Adipocyte (in vitro differentiated cells): ENCODE results near the gene VAV2.

Source experiments
- DNase-seq: peaks from one replicate; pipeline ENCODE4 v3.0.0-alpha.2; 2015; ENCODE audit warnings: low read depth
- H3K27me3 ChIP-seq: replicated peaks from 2 replicates; pipeline ENCODE4 v1.7.0; 2013; ENCODE audit warnings: mild to moderate bottlenecking, low read length, moderate library complexity; ENCODE audit not compliant: control insufficient read depth, insufficient read depth
- H3K36me3 ChIP-seq: 2 replicates; pipeline ENCODE4 v1.7.0; 2013; ENCODE audit warnings: low read length, mild to moderate bottlenecking, moderate library complexity; ENCODE audit not compliant: control insufficient read depth, insufficient read depth, severe bottlenecking
- H3K4me1 ChIP-seq: 2 replicates; pipeline ENCODE4 v1.7.0; 2013; ENCODE audit warnings: mild to moderate bottlenecking, low read length, moderate library complexity; ENCODE audit not compliant: control insufficient read depth, insufficient read depth
- H3K4me3 ChIP-seq: 2 replicates; pipeline ENCODE4 v1.7.0; 2013; ENCODE audit warnings: mild to moderate bottlenecking, low read length, moderate library complexity
- H3K9ac ChIP-seq: 2 replicates; pipeline ENCODE4 v1.7.0; 2013; ENCODE audit warnings: mild to moderate bottlenecking, low read length, moderate library complexity
- H3K9me3 ChIP-seq: 2 replicates; pipeline ENCODE4 v1.7.0; 2013; ENCODE audit warnings: mild to moderate bottlenecking, low read length, moderate library complexity; ENCODE audit not compliant: control insufficient read depth

VAV2 gene

GRCh38 chr9:134025606-134026541 is 33.8 kb upstream of the VAV2 start:
- Histone ChIP-seq H3K9me3 (no peaks in the 10 kb centered on the region), H3K4me3 (peak overlapping the region; percentile 83), H3K27me3 (no peaks in the 10 kb centered on the region), H3K9ac (peak overlapping the region; percentile 76), H3K4me1 (peaks cover 14% of the 10 kb centered on the region), H3K36me3 (peaks cover 7% of the 10 kb centered on the region)
- peak; percentile 74 for DNase-seq

- Histone ChIP-seq H3K4me1 (peaks cover 14% of the 10 kb centered on the region), H3K9me3 (no peaks in the 10 kb centered on the region), H3K27me3 (no peaks in the 10 kb centered on the region), H3K4me3 (peak within 1 kb of the TSS; percentile 83), H3K36me3 (no peaks in the 10 kb centered on the region), H3K9ac (peak within 1 kb of the TSS; percentile 76)
- DNase-seq = peak; percentile 100
Measured at GRCh38 chr9:134024828-134025605, 32.9 kb upstream of the VAV2 start, which contains the start of gene BRD3OS. Gene BRD3OS, plus strand, starts transcription at chr9:134025481. Its CDS starts 1,267 bp downstream, at chr9:134026748.

GRCh38 chr9:134024214-134024792 is 32.2 kb upstream of the VAV2 start:
- no peak for DNase-seq
- H3K9me3 ChIP-seq = no peaks in the 10 kb centered on the region
- H3K4me3 ChIP-seq = peak overlapping the region; percentile 75
- H3K9ac ChIP-seq = peak overlapping the region; percentile 44
- peaks cover 14% of the 10 kb centered on the region for H3K4me1 ChIP-seq
- no peaks in the 10 kb centered on the region for H3K27me3 ChIP-seq
- no peaks in the 10 kb centered on the region for H3K36me3 ChIP-seq

- peaks cover 2% of the 10 kb centered on the region for H3K27me3 ChIP-seq
- H3K9ac ChIP-seq = no peak overlapping the region
- H3K9me3 ChIP-seq = no peaks in the 10 kb centered on the region
- no peak overlapping the region for H3K4me3 ChIP-seq
- no peaks in the 10 kb centered on the region for H3K4me1 ChIP-seq
- H3K36me3 ChIP-seq = no peaks in the 10 kb centered on the region
- no peak for DNase-seq
Measured at GRCh38 chr9:134014946-134015345, 22.8 kb upstream of the VAV2 start.

GRCh38 chr9:134011401-134011800 is 19.3 kb upstream of the VAV2 start:
- peaks cover 10% of the 10 kb centered on the region for H3K27me3 ChIP-seq
- H3K9ac ChIP-seq = no peak overlapping the region
- H3K36me3 ChIP-seq = no peaks in the 10 kb centered on the region
- no peaks in the 10 kb centered on the region for H3K9me3 ChIP-seq
- H3K4me1 ChIP-seq = no peaks in the 10 kb centered on the region
- DNase-seq = no peak
- H3K4me3 ChIP-seq = no peak overlapping the region

- DNase-seq = no peak
- H3K4me3 ChIP-seq = no peak overlapping the region
Measured at GRCh38 chr9:134010310-134011173, 18.4 kb upstream of the VAV2 start.

GRCh38 chr9:134007571-134007970 is 15.4 kb upstream of the VAV2 start:
- no peaks in the 10 kb centered on the region for H3K36me3 ChIP-seq
- peaks cover 20% of the 10 kb centered on the region for H3K27me3 ChIP-seq
- H3K4me1 ChIP-seq = no peaks in the 10 kb centered on the region
- H3K9me3 ChIP-seq = no peaks in the 10 kb centered on the region
- no peak overlapping the region for H3K9ac ChIP-seq
- H3K4me3 ChIP-seq = no peak overlapping the region
- DNase-seq = no peak

More at GRCh38 chr9:134010310-134011173, 18.4 kb upstream of the VAV2 start:
- H3K9me3 ChIP-seq = no peaks in the 10 kb centered on the region
- no peaks in the 10 kb centered on the region for H3K4me1 ChIP-seq
- H3K27me3 ChIP-seq = peaks cover 10% of the 10 kb centered on the region
- H3K36me3 ChIP-seq = no peaks in the 10 kb centered on the region
- no peak overlapping the region for H3K9ac ChIP-seq

- no peaks in the 10 kb centered on the region for H3K36me3 ChIP-seq
- H3K27me3 ChIP-seq = peaks cover 20% of the 10 kb centered on the region
- no peaks in the 10 kb centered on the region for H3K9me3 ChIP-seq
- no peaks in the 10 kb centered on the region for H3K4me1 ChIP-seq
- no peak overlapping the region for H3K4me3 ChIP-seq
- no peak for DNase-seq
- H3K9ac ChIP-seq = no peak overlapping the region
Measured at GRCh38 chr9:134007150-134007549, 15.0 kb upstream of the VAV2 start.

- no peaks in the 10 kb centered on the region for H3K36me3 ChIP-seq
- no peak overlapping the region for H3K4me3 ChIP-seq
- no peak for DNase-seq
Measured at GRCh38 chr9:134005381-134005780, 13.3 kb upstream of the VAV2 start.

GRCh38 chr9:134004881-134005280 is 12.8 kb upstream of the VAV2 start:
- Histone ChIP-seq H3K27me3 (peaks cover 26% of the 10 kb centered on the region), H3K9me3 (no peaks in the 10 kb centered on the region), H3K36me3 (no peaks in the 10 kb centered on the region), H3K4me3 (no peak overlapping the region), H3K4me1 (no peaks in the 10 kb centered on the region), H3K9ac (no peak overlapping the region)
- no peak for DNase-seq

More at GRCh38 chr9:134005381-134005780, 13.3 kb upstream of the VAV2 start:
- no peak overlapping the region for H3K9ac ChIP-seq
- no peaks in the 10 kb centered on the region for H3K4me1 ChIP-seq
- H3K27me3 ChIP-seq = peaks cover 29% of the 10 kb centered on the region
- no peaks in the 10 kb centered on the region for H3K9me3 ChIP-seq
